ENCODE data around the gene ZNF324B.

The ZNF324B gene

DNA sequence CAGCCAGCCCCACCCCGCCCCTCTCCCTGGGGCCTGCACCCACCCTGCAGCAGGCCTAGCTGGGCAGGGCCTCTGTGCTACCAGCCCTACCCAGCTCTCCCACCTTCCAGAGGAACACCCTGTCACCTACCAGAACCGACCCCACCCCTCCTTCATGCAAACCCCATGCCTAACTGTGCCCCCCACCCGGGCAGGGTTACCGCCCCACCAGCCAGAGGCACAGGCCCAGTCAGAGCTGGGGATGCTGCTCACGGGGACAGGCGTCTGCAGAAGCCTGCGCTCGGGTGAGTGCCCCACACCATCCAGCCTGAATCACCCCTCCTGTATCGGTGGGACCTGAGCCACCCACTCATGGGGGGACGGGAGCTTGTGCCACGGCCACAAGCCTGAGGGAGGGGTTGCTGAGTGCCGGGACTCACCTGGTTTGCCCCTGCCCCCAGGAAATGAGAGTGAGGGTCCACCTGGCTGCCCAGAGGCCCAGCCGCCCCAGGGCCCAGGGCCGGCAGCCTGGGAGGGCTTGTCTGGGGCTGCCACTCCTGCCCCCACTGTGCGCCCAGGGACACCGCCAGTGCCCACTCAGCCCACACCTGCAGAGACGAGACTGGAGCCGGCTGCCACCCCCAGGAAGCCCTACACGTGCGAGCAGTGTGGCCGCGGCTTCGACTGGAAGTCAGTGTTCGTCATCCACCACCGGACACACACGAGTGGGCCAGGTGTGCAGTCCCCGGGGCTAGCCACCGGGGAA is 28.5 kb downstream of the ZNF324B start:
- H2AK5ac ChIP-seq (ENCODE audit: low read length, severe bottlenecking): no peak overlapping the region
- H3K27ac ChIP-seq (ENCODE audit: low read length, poor library complexity, severe bottlenecking): no peak overlapping the region
- no peak overlapping the region for H3K4me3 ChIP-seq (ENCODE audit: insufficient read depth in 1 of 2, low read depth in 1 of 2, low read length in 2 of 2)
- no peak overlapping the region for H2BK12ac ChIP-seq (ENCODE audit: low read length in 2 of 2)
- H3K4me2 ChIP-seq (ENCODE audit: low read length, poor library complexity, severe bottlenecking): no peak overlapping the region
- no peaks in the 10 kb centered on the region for H3K9me3 ChIP-seq (ENCODE audit: control insufficient read depth, low read length)
- no peak overlapping the region for H4K8ac ChIP-seq (ENCODE audit: low read length)
- H3K23ac ChIP-seq (ENCODE audit: low read length in 2 of 2): no peak overlapping the region
- no peak overlapping the region for H3K9ac ChIP-seq (ENCODE audit: low read length)
- H4K91ac ChIP-seq (ENCODE audit: low read length): no peak overlapping the region
- H3K27me3 ChIP-seq (ENCODE audit: control insufficient read depth in 1 of 2, insufficient read depth in 1 of 2, low read length in 2 of 2): no peaks in the 10 kb centered on the region
- no peak overlapping the region for H3K14ac ChIP-seq (ENCODE audit: low read length in 2 of 2)
- peaks cover 17% of the 10 kb centered on the region for H3K4me1 ChIP-seq (ENCODE audit: control insufficient read depth, insufficient read depth, low read depth, low read length)
- peaks cover 13% of the 10 kb centered on the region for H3K79me1 ChIP-seq (replicated peaks; ENCODE audit: low read length, poor library complexity, severe bottlenecking)
- WGBS: 93% methylated on average over 28 of the region's 28 CpGs
- no peak overlapping the region for H2BK120ac ChIP-seq (ENCODE audit: low read depth, low read length)
- peaks cover 36 to 45% of the 10 kb centered on the region in 2 experiments for H3K36me3 ChIP-seq (ENCODE audit: control insufficient read depth in 1 of 2, insufficient read depth in 2 of 2, low read depth in 1 of 2, low read length in 2 of 2)
- no peak for DNase-seq
- no peak overlapping the region for H2BK15ac ChIP-seq (ENCODE audit: low read depth, poor library complexity, severe bottlenecking)
- no peak overlapping the region for H3K4ac ChIP-seq (ENCODE audit: low read depth in 1 of 2, low read length in 2 of 2)
- no peak overlapping the region for H2BK5ac ChIP-seq (ENCODE audit: low read depth, low read length, poor library complexity, severe bottlenecking)
- no peak overlapping the region for H3K18ac ChIP-seq (ENCODE audit: low read depth in 1 of 2, low read length in 2 of 2)
- no peak overlapping the region for H2AFZ ChIP-seq (ENCODE audit: low read depth, low read length)

GRCh38 chr19:58480481-58480830 is 29.0 kb downstream of the ZNF324B start:
- no peak for DNase-seq
- no peak overlapping the region for H3K27ac ChIP-seq (ENCODE audit: low read length, poor library complexity, severe bottlenecking)

GRCh38 chr19:58480831-58481230 is 29.4 kb downstream of the ZNF324B start:
- peaks cover 36 to 45% of the 10 kb centered on the region in 2 experiments for H3K36me3 ChIP-seq (ENCODE audit: control insufficient read depth in 1 of 2, insufficient read depth in 2 of 2, low read depth in 1 of 2, low read length in 2 of 2)
- H3K79me1 ChIP-seq (replicated peaks; ENCODE audit: low read length, poor library complexity, severe bottlenecking): peaks cover 13% of the 10 kb centered on the region
- H3K14ac ChIP-seq (ENCODE audit: low read length in 2 of 2): no peak overlapping the region
- H3K4ac ChIP-seq (ENCODE audit: low read depth in 1 of 2, low read length in 2 of 2): no peak overlapping the region
- H3K4me2 ChIP-seq (ENCODE audit: low read length, poor library complexity, severe bottlenecking): no peak overlapping the region
- no peak overlapping the region for H2BK5ac ChIP-seq (ENCODE audit: low read depth, low read length, poor library complexity, severe bottlenecking)
- no peak overlapping the region for H2BK12ac ChIP-seq (ENCODE audit: low read length in 2 of 2)
- H3K23ac ChIP-seq (ENCODE audit: low read length in 2 of 2): no peak overlapping the region
- H4K8ac ChIP-seq (ENCODE audit: low read length): no peak overlapping the region
- no peaks in the 10 kb centered on the region for H3K9me3 ChIP-seq (ENCODE audit: control insufficient read depth, low read length)
- no peak overlapping the region for H3K9ac ChIP-seq (ENCODE audit: low read length)
- H2BK120ac ChIP-seq (ENCODE audit: low read depth, low read length): no peak overlapping the region
- peaks cover 12% of the 10 kb centered on the region for H3K4me1 ChIP-seq (ENCODE audit: control insufficient read depth, insufficient read depth, low read depth, low read length)
- H3K4me3 ChIP-seq (ENCODE audit: insufficient read depth in 1 of 2, low read depth in 1 of 2, low read length in 2 of 2): no peak overlapping the region
- no peak overlapping the region for H4K91ac ChIP-seq (ENCODE audit: low read length)
- H3K27ac ChIP-seq (ENCODE audit: low read length, poor library complexity, severe bottlenecking): no peak overlapping the region
- H2BK15ac ChIP-seq (ENCODE audit: low read depth, poor library complexity, severe bottlenecking): no peak overlapping the region
- DNase-seq: no peak
- H2AFZ ChIP-seq (ENCODE audit: low read depth, low read length): no peak overlapping the region
- H2AK5ac ChIP-seq (ENCODE audit: low read length, severe bottlenecking): no peak overlapping the region
- H3K18ac ChIP-seq (ENCODE audit: low read depth in 1 of 2, low read length in 2 of 2): no peak overlapping the region
- WGBS: 40% methylated on average over 1 of the region's 2 CpGs
- H3K27me3 ChIP-seq (ENCODE audit: control insufficient read depth in 1 of 2, insufficient read depth in 1 of 2, low read length in 2 of 2): no peaks in the 10 kb centered on the region

More at GRCh38 chr19:58480481-58480830, 29.0 kb downstream of the ZNF324B start:
- H4K8ac ChIP-seq (ENCODE audit: low read length): no peak overlapping the region
- no peak overlapping the region for H3K23ac ChIP-seq (ENCODE audit: low read length in 2 of 2)
- no peak overlapping the region for H2AK5ac ChIP-seq (ENCODE audit: low read length, severe bottlenecking)
- H3K4me1 ChIP-seq (ENCODE audit: control insufficient read depth, insufficient read depth, low read depth, low read length): peaks cover 13% of the 10 kb centered on the region
- H4K91ac ChIP-seq (ENCODE audit: low read length): no peak overlapping the region
- H3K27me3 ChIP-seq (ENCODE audit: control insufficient read depth in 1 of 2, insufficient read depth in 1 of 2, low read length in 2 of 2): no peaks in the 10 kb centered on the region
- 93% methylated on average over 20 of the region's 20 CpGs for WGBS
- no peak overlapping the region for H3K4me3 ChIP-seq (ENCODE audit: insufficient read depth in 1 of 2, low read depth in 1 of 2, low read length in 2 of 2)
- no peak overlapping the region for H2BK12ac ChIP-seq (ENCODE audit: low read length in 2 of 2)
- no peak overlapping the region for H3K4ac ChIP-seq (ENCODE audit: low read depth in 1 of 2, low read length in 2 of 2)
- no peak overlapping the region for H3K14ac ChIP-seq (ENCODE audit: low read length in 2 of 2)
- H2BK15ac ChIP-seq (ENCODE audit: low read depth, poor library complexity, severe bottlenecking): no peak overlapping the region
- no peaks in the 10 kb centered on the region for H3K9me3 ChIP-seq (ENCODE audit: control insufficient read depth, low read length)
- peaks cover 36 to 45% of the 10 kb centered on the region in 2 experiments for H3K36me3 ChIP-seq (ENCODE audit: control insufficient read depth in 1 of 2, insufficient read depth in 2 of 2, low read depth in 1 of 2, low read length in 2 of 2)
- H2BK120ac ChIP-seq (ENCODE audit: low read depth, low read length): no peak overlapping the region
- H2BK5ac ChIP-seq (ENCODE audit: low read depth, low read length, poor library complexity, severe bottlenecking): no peak overlapping the region
- peaks cover 13% of the 10 kb centered on the region for H3K79me1 ChIP-seq (replicated peaks; ENCODE audit: low read length, poor library complexity, severe bottlenecking)
- no peak overlapping the region for H3K4me2 ChIP-seq (ENCODE audit: low read length, poor library complexity, severe bottlenecking)
- no peak overlapping the region for H2AFZ ChIP-seq (ENCODE audit: low read depth, low read length)
- H3K18ac ChIP-seq (ENCODE audit: low read depth in 1 of 2, low read length in 2 of 2): no peak overlapping the region
- H3K9ac ChIP-seq (ENCODE audit: low read length): no peak overlapping the region

- H4K8ac ChIP-seq (ENCODE audit: low read length): no peak overlapping the region
- no peak overlapping the region for H2AFZ ChIP-seq (ENCODE audit: low read depth, low read length)
- no peak overlapping the region for H3K9ac ChIP-seq (ENCODE audit: low read length)
- no peak overlapping the region for H3K27ac ChIP-seq (ENCODE audit: low read length, poor library complexity, severe bottlenecking)
- H3K4me3 ChIP-seq (ENCODE audit: insufficient read depth in 1 of 2, low read depth in 1 of 2, low read length in 2 of 2): no peak overlapping the region
- DNase-seq: no peak
- no peak overlapping the region for H2AK5ac ChIP-seq (ENCODE audit: low read length, severe bottlenecking)
- no peak overlapping the region for H3K14ac ChIP-seq (ENCODE audit: low read length in 2 of 2)
- H3K23ac ChIP-seq (ENCODE audit: low read length in 2 of 2): no peak overlapping the region
- H3K9me3 ChIP-seq (ENCODE audit: control insufficient read depth, low read length): no peaks in the 10 kb centered on the region
- H3K4me2 ChIP-seq (ENCODE audit: low read length, poor library complexity, severe bottlenecking): no peak overlapping the region
- H3K4me1 ChIP-seq (ENCODE audit: control insufficient read depth, insufficient read depth, low read depth, low read length): peaks cover under 1% of the 10 kb centered on the region
- 98% methylated on average over 6 of the region's 7 CpGs for WGBS
- no peaks in the 10 kb centered on the region for H3K27me3 ChIP-seq (ENCODE audit: control insufficient read depth in 1 of 2, insufficient read depth in 1 of 2, low read length in 2 of 2)
- H2BK15ac ChIP-seq (ENCODE audit: low read depth, poor library complexity, severe bottlenecking): no peak overlapping the region
- no peak overlapping the region for H3K18ac ChIP-seq (ENCODE audit: low read depth in 1 of 2, low read length in 2 of 2)
- no peak overlapping the region for H2BK5ac ChIP-seq (ENCODE audit: low read depth, low read length, poor library complexity, severe bottlenecking)
- H2BK12ac ChIP-seq (ENCODE audit: low read length in 2 of 2): no peak overlapping the region
- H3K4ac ChIP-seq (ENCODE audit: low read depth in 1 of 2, low read length in 2 of 2): no peak overlapping the region
- H3K36me3 ChIP-seq (ENCODE audit: control insufficient read depth in 1 of 2, insufficient read depth in 2 of 2, low read depth in 1 of 2, low read length in 2 of 2): peaks cover 36 to 43% of the 10 kb centered on the region in 2 experiments
- no peak overlapping the region for H2BK120ac ChIP-seq (ENCODE audit: low read depth, low read length)
- no peak overlapping the region for H4K91ac ChIP-seq (ENCODE audit: low read length)
- peaks cover 3% of the 10 kb centered on the region for H3K79me1 ChIP-seq (replicated peaks; ENCODE audit: low read length, poor library complexity, severe bottlenecking)
Measured at GRCh38 chr19:58482372-58482771, 30.9 kb downstream of the ZNF324B start.
